HG03521 (cell line): ENCODE data around the gene ZFP69.
A peak's percentile ranks its signal among the peaks of the same experiment; 100 is the strongest.

Experiments
- ATAC-seq: cut with Tn5 transposase; IDR thresholded peaks from one replicate; pipeline ENCODE4 v1.9.1; 2021; ENCODE audit warnings: mild to moderate bottlenecking, moderate library complexity; ENCODE audit not compliant: unreplicated experiment

Gene ZFP69

GRCh38 chr1:40508375-40509341, 31.6 kb downstream of the ZFP69 start, which contains the start of gene EXO5:
EXO5 (plus strand) TSS chr1:40508767; CDS start chr1:40514545, 5,778 bp downstream.
- peak; percentile 86 for ATAC-seq

- no peak for ATAC-seq
Measured at GRCh38 chr1:40519517-40519916, 42.4 kb downstream of the ZFP69 start.

- peak; percentile 15 for ATAC-seq
Measured at GRCh38 chr1:40530735-40531380, 53.8 kb downstream of the ZFP69 start.

- ATAC-seq = peak; percentile 90
Measured at GRCh38 chr1:40531381-40532061, 54.4 kb downstream of the ZFP69 start, which contains the start of gene ZNF684. ZNF684 (plus strand) TSS chr1:40531637; CDS start chr1:40533167, 1,530 bp downstream.

GRCh38 chr1:40532062-40532389, 54.9 kb downstream of the ZFP69 start:
- no peak for ATAC-seq

- no peak for ATAC-seq
Measured at GRCh38 chr1:40532844-40533424, 55.8 kb downstream of the ZFP69 start.

- ATAC-seq = no peak
Measured at GRCh38 chr1:40534589-40534988, 57.5 kb downstream of the ZFP69 start.

GRCh38 chr1:40535732-40536131, 58.6 kb downstream of the ZFP69 start:
- ATAC-seq = no peak

- no peak for ATAC-seq
Measured at GRCh38 chr1:40539338-40539737, 62.2 kb downstream of the ZFP69 start.
